NCI-H2171 (cell line): Measurements from ENCODE around the gene USP35.

Experiments
- DNase-seq: peaks from one replicate; lab custom pipeline; 2025; lab: John Stamatoyannopoulos, UW

Gene USP35

GRCh38 chr11:78188286-78189173 is at the start of gene USP35, which contains the start of gene KCTD21:
Gene USP35 (plus strand): TSS chr11:78188919. CDS start chr11:78196246, 7,327 bp downstream.
Gene KCTD21 (minus strand): TSS chr11:78188626. CDS start chr11:78174554, 14,072 bp downstream.
- peak; percentile 98 for DNase-seq

GRCh38 chr11:78139422-78140391 is 49.0 kb upstream of the USP35 start, which contains the start of gene ALG8:
Gene ALG8 (minus strand): TSS chr11:78139626. CDS start chr11:78139588, 38 bp downstream.
- peak; percentile 98 for DNase-seq

- DNase-seq, result no peak
Measured at GRCh38 chr11:78140392-78141077, 48.2 kb upstream of the USP35 start.

GRCh38 chr11:78145511-78146025 is 43.2 kb upstream of the USP35 start:
- no peak for DNase-seq

- DNase-seq, result no peak
Measured at GRCh38 chr11:78147807-78148206, 40.9 kb upstream of the USP35 start.

- no peak for DNase-seq
Measured at GRCh38 chr11:78149646-78150045, 39.1 kb upstream of the USP35 start.

GRCh38 chr11:78150346-78150745 is 38.4 kb upstream of the USP35 start:
- DNase-seq, result no peak

GRCh38 chr11:78150754-78151153 is 38.0 kb upstream of the USP35 start:
- DNase-seq, result no peak

GRCh38 chr11:78151804-78152203 is 36.9 kb upstream of the USP35 start:
- DNase-seq, result no peak

- DNase-seq, result no peak
Measured at GRCh38 chr11:78156127-78156844, 32.4 kb upstream of the USP35 start.

- no peak for DNase-seq
Measured at GRCh38 chr11:78158987-78159652, 29.6 kb upstream of the USP35 start.

GRCh38 chr11:78160557-78160956 is 28.2 kb upstream of the USP35 start:
- no peak for DNase-seq

GRCh38 chr11:78161346-78161745 is 27.4 kb upstream of the USP35 start:
- DNase-seq, result no peak

GRCh38 chr11:78161962-78162371 is 26.8 kb upstream of the USP35 start:
- no peak for DNase-seq

GRCh38 chr11:78163828-78164227 is 24.9 kb upstream of the USP35 start:
- DNase-seq, result no peak

GRCh38 chr11:78164471-78164870 is 24.2 kb upstream of the USP35 start:
- no peak for DNase-seq

GRCh38 chr11:78166855-78167469 is 21.8 kb upstream of the USP35 start:
- DNase-seq, result no peak

- DNase-seq, result no peak
Measured at GRCh38 chr11:78168539-78169477, 19.9 kb upstream of the USP35 start.

GRCh38 chr11:78170413-78170812 is 18.3 kb upstream of the USP35 start:
- no peak for DNase-seq
